GM23248 (cell line): ENCODE data around the gene CCDC102A.

Source experiments
- EZH2 ChIP-seq: fragments of 200-600 bp; sonication (generic); IDR thresholded peaks from 2 replicates; pipeline ENCODE4 v1.6.1; 2018; ENCODE audit warnings: antibody characterized with exemption, mild to moderate bottlenecking; ENCODE audit not compliant: insufficient read depth, poor library complexity, severe bottlenecking
- EZH2phosphoT487 ChIP-seq: fragments of 200-600 bp; sonication (generic); IDR thresholded peaks from 2 replicates; pipeline ENCODE4 v1.6.1; 2018; ENCODE audit warnings: antibody characterized with exemption, moderate library complexity, mild to moderate bottlenecking, low read depth; ENCODE audit not compliant: insufficient read depth

DNA sequence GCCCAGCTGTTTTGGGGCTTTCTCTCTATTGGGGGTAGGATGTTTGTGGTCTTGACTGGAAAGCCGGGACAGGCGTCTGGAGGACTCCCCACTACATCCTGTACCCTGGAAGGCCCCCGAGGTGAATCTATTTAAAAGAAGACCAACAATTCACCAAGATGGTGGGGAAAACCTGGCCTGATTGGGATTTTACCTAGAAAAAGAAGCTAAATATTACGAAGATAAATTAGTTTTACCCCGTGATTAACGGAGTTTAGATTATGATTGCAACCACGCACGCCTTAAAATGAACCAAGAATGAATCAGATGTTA lies 779 bp upstream of the CCDC102A start:
- TF ChIP-seq EZH2, result no peak
- TF ChIP-seq EZH2phosphoT487, result no peak
